ENCODE results near the gene CD84.
"Not testable (repeated sequence)": the region's sequence is repeated elsewhere in the genome, so short reads cannot be mapped to it uniquely, and the experiment has no call there.

The CD84 gene

DNA sequence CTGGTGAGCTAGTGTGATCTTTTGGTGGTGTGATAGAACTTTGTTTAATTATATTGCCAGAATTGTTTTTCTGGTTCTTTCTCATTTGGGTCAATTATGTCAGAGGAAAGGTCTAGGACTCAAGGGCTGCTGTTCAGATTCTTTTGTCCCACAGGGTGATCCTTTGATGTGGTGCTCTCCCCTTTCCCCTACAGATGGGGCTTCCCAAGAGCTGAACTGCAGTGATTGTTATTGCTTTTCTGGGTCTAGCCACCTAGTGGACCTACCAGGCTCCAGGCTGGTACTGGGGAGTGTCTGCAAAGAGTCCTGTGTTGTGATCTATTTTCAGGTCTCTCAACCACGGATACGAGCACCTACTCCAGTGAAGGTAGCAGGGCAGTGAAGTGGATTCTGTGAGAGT, 25.9 kb upstream of the CD84 start:
- H3K36me3 Mint-ChIP-seq (ENCODE audit: low read depth): peaks cover 63% of the 10 kb centered on the region
- H3K9me3 Mint-ChIP-seq: peaks cover 48% of the 10 kb centered on the region
- no peak overlapping the region for H3K4me3 Mint-ChIP-seq
- H3K4me1 Mint-ChIP-seq (ENCODE audit: low read depth): peaks cover 39% of the 10 kb centered on the region
- H3K27me3 Mint-ChIP-seq (ENCODE audit: low read depth): no peaks in the 10 kb centered on the region
- no peak overlapping the region for H3K27ac Mint-ChIP-seq

GRCh38 chr1:160597705-160598104, 18.4 kb upstream of the CD84 start:
- H3K27ac Mint-ChIP-seq: no peak overlapping the region
- H3K36me3 Mint-ChIP-seq (ENCODE audit: low read depth): peaks cover 20% of the 10 kb centered on the region
- H3K4me1 Mint-ChIP-seq (ENCODE audit: low read depth): no peaks in the 10 kb centered on the region
- H3K9me3 Mint-ChIP-seq: peaks cover 55% of the 10 kb centered on the region
- H3K4me3 Mint-ChIP-seq: no peak overlapping the region
- no peaks in the 10 kb centered on the region for H3K27me3 Mint-ChIP-seq (ENCODE audit: low read depth)

DNA sequence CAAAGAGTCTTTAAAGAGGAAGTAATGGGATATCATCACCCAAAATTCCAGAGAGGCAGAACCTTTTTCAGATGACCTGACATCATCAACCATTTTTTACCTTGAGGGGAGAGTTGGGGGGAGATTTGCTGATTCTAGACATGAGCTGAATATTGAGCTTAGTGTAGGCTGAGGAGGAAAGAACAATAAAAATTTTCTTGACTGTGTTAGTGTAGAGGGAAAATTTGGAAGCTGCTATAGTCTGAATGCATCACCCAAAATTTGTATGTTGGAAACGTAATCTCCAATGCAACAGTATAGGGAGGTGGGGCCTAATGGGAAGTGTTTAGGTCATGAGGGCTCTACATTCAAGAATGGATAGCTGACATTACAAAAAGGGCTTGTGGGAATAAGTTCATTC, 17.8 kb upstream of the CD84 start:
- H3K4me1 Mint-ChIP-seq (ENCODE audit: low read depth): no peaks in the 10 kb centered on the region
- H3K9me3 Mint-ChIP-seq: peaks cover 56% of the 10 kb centered on the region
- peaks cover 23% of the 10 kb centered on the region for H3K36me3 Mint-ChIP-seq (ENCODE audit: low read depth)
- H3K27me3 Mint-ChIP-seq (ENCODE audit: low read depth): no peaks in the 10 kb centered on the region
- no peak overlapping the region for H3K4me3 Mint-ChIP-seq
- no peak overlapping the region for H3K27ac Mint-ChIP-seq

DNA sequence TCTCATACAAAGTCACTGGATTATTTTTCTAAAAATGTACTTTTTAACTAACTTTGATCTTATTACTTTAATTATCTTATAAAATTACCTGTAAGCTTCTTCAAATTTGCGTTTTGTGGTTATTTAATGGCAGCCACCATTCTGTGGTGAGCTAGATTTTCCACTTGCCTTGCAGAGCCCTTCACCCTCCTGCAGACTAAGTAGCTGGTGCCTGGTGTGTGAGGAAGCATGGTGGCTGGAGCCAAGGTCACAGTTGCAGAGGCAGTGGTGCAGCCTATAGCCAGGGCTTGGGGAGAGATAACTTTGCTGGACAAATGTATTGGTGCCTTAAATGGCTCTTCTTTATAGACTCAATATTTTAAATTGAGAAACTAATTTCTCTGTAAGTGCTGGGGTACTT, 11.2 kb upstream of the CD84 start:
- Mint-ChIP-seq H3K4me1 (ENCODE audit: low read depth) (peaks cover 3% of the 10 kb centered on the region), H3K4me3 (no peak overlapping the region), H3K9me3 (peaks cover 35% of the 10 kb centered on the region), H3K27me3 (ENCODE audit: low read depth) (no peaks in the 10 kb centered on the region), H3K36me3 (ENCODE audit: low read depth) (peaks cover 11% of the 10 kb centered on the region), H3K27ac (no peak overlapping the region)

- H3K4me3 Mint-ChIP-seq: no peak overlapping the region
- peaks cover 3% of the 10 kb centered on the region for H3K36me3 Mint-ChIP-seq (ENCODE audit: low read depth)
- peaks cover 7% of the 10 kb centered on the region for H3K4me1 Mint-ChIP-seq (ENCODE audit: low read depth)
- no peaks in the 10 kb centered on the region for H3K27me3 Mint-ChIP-seq (ENCODE audit: low read depth)
- peaks cover 24% of the 10 kb centered on the region for H3K9me3 Mint-ChIP-seq
- no peak overlapping the region for H3K27ac Mint-ChIP-seq
Measured at GRCh38 chr1:160588468-160588867, 9.2 kb upstream of the CD84 start.

DNA sequence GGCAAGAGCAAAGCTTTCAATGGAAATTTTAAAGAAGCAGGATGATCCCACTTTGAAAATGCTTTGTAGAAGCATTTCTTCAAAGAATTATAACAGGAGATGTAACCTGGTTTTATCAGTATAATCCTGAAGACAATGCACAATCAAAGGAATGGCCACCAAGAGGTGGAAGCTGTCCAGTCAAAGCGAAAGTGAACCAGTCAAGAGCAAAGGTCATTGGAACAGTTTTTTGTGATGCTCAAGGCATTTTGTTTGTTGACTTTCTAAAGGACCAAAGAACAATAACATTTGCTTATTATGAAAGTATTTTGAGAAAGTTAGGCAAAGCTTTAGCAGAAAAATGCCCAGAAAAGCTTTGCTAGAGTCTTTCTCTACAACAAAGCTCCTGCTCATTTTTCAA, 5.5 kb upstream of the CD84 start:
- Mint-ChIP-seq H3K27me3 (ENCODE audit: low read depth) (no peaks in the 10 kb centered on the region), H3K36me3 (ENCODE audit: low read depth) (peaks cover 5% of the 10 kb centered on the region), H3K27ac (no peak overlapping the region), H3K9me3 (peaks cover 14% of the 10 kb centered on the region), H3K4me1 (ENCODE audit: low read depth) (peaks cover 23% of the 10 kb centered on the region), H3K4me3 (no peak overlapping the region)

- H3K36me3 Mint-ChIP-seq (ENCODE audit: low read depth); H3K27me3 Mint-ChIP-seq (ENCODE audit: low read depth); H3K27ac Mint-ChIP-seq; H3K4me3 Mint-ChIP-seq: not testable (repeated sequence)
- peaks cover 38% of the 10 kb centered on the region for H3K4me1 Mint-ChIP-seq (ENCODE audit: low read depth)
- peaks cover 14% of the 10 kb centered on the region for H3K9me3 Mint-ChIP-seq
Measured at GRCh38 chr1:160582976-160583375, 3.7 kb upstream of the CD84 start.

DNA sequence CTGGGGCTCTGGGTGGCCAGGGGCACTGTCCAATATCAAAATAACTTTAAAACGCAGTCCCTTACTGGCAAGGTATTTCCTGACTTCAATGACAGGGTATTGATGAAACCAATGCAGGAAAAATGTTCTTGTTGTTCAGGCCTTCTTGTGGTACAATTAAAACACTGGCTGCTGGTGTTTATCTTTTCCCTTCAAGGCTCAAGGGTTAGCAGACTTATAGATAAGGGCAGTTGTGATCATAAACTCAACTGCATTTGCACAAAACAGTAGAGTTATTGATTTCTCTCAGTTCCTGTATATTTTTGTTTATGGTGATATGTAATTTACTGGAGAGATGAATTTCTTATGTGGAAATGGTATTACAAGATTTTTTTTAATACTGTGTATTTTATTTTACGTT, 2.7 kb upstream of the CD84 start:
- Mint-ChIP-seq H3K4me1 (ENCODE audit: low read depth) (peaks cover 45% of the 10 kb centered on the region), H3K36me3 (ENCODE audit: low read depth) (peaks cover 7% of the 10 kb centered on the region), H3K27ac (no peak overlapping the region), H3K9me3 (peaks cover 14% of the 10 kb centered on the region), H3K4me3 (no peak overlapping the region), H3K27me3 (ENCODE audit: low read depth) (no peaks in the 10 kb centered on the region)

- H3K27ac Mint-ChIP-seq: no peak overlapping the region
- H3K4me1 Mint-ChIP-seq (ENCODE audit: low read depth): peaks cover 56% of the 10 kb centered on the region
Measured at GRCh38 chr1:160580221-160580812, 1.0 kb upstream of the CD84 start.

GRCh38 chr1:160578525-160579191, 638 bp downstream of the CD84 start:
- Mint-ChIP-seq H3K27me3 (ENCODE audit: low read depth) (no peaks in the 10 kb centered on the region), H3K4me1 (ENCODE audit: low read depth) (peaks cover 66% of the 10 kb centered on the region), H3K4me3 (peak overlapping the region; percentile 89), H3K36me3 (ENCODE audit: low read depth) (peaks cover 17% of the 10 kb centered on the region), H3K9me3 (peaks cover 9% of the 10 kb centered on the region), H3K27ac (peak overlapping the region; percentile 93)

More at GRCh38 chr1:160580221-160580812, 1.0 kb upstream of the CD84 start:
- Mint-ChIP-seq H3K36me3 (ENCODE audit: low read depth) (peaks cover 10% of the 10 kb centered on the region), H3K27me3 (ENCODE audit: low read depth) (no peaks in the 10 kb centered on the region), H3K4me3 (no peak overlapping the region), H3K9me3 (peaks cover 14% of the 10 kb centered on the region)

DNA sequence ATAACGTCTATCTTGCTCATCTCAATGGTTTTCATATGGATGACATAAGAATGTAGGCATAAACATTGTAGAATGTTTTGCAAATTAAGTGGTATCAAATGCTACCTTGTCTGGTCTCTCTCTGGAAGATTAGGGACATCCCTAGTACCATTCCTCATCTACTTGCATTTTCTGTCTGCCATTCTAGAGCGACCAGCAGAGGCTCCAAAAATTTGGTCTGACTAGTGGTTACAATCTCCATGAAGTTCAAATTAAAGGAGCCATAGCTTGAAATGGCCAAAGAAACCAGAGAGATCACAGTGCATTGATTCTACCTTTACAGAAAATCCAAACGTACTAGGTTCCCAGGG, 1.1 kb downstream of the CD84 start:
- Mint-ChIP-seq H3K9me3 (peaks cover 4% of the 10 kb centered on the region), H3K27ac (peak overlapping the region; percentile 93), H3K4me1 (ENCODE audit: low read depth) (peaks cover 71% of the 10 kb centered on the region), H3K36me3 (ENCODE audit: low read depth) (peaks cover 19% of the 10 kb centered on the region), H3K4me3 (peak overlapping the region; percentile 89), H3K27me3 (ENCODE audit: low read depth) (no peaks in the 10 kb centered on the region)

GRCh38 chr1:160577671-160578070, 1.6 kb downstream of the CD84 start:
- Mint-ChIP-seq H3K4me1 (ENCODE audit: low read depth) (peaks cover 73% of the 10 kb centered on the region), H3K9me3 (no peaks in the 10 kb centered on the region), H3K4me3 (peak overlapping the region; percentile 87)

GRCh38 chr1:160576884-160577283, 2.4 kb downstream of the CD84 start:
- Mint-ChIP-seq H3K4me3 (peak overlapping the region; percentile 87), H3K27ac (peak overlapping the region; percentile 90), H3K27me3 (ENCODE audit: low read depth) (no peaks in the 10 kb centered on the region), H3K4me1 (ENCODE audit: low read depth) (peaks cover 77% of the 10 kb centered on the region), H3K9me3 (peaks cover 4% of the 10 kb centered on the region), H3K36me3 (ENCODE audit: low read depth) (peaks cover 22% of the 10 kb centered on the region)

More at GRCh38 chr1:160577671-160578070, 1.6 kb downstream of the CD84 start:
- Mint-ChIP-seq H3K27me3 (ENCODE audit: low read depth) (no peaks in the 10 kb centered on the region), H3K27ac (peak overlapping the region; percentile 90), H3K36me3 (ENCODE audit: low read depth) (peaks cover 16% of the 10 kb centered on the region)

- peak overlapping the region; percentile 84 for H3K4me3 Mint-ChIP-seq
- H3K27ac Mint-ChIP-seq: peak overlapping the region; percentile 90
- peaks cover 5% of the 10 kb centered on the region for H3K9me3 Mint-ChIP-seq
- peaks cover 25% of the 10 kb centered on the region for H3K36me3 Mint-ChIP-seq (ENCODE audit: low read depth)
- H3K27me3 Mint-ChIP-seq (ENCODE audit: low read depth): no peaks in the 10 kb centered on the region
- H3K4me1 Mint-ChIP-seq (ENCODE audit: low read depth): peaks cover 75% of the 10 kb centered on the region
Measured at GRCh38 chr1:160576390-160576789, 2.9 kb downstream of the CD84 start.

DNA sequence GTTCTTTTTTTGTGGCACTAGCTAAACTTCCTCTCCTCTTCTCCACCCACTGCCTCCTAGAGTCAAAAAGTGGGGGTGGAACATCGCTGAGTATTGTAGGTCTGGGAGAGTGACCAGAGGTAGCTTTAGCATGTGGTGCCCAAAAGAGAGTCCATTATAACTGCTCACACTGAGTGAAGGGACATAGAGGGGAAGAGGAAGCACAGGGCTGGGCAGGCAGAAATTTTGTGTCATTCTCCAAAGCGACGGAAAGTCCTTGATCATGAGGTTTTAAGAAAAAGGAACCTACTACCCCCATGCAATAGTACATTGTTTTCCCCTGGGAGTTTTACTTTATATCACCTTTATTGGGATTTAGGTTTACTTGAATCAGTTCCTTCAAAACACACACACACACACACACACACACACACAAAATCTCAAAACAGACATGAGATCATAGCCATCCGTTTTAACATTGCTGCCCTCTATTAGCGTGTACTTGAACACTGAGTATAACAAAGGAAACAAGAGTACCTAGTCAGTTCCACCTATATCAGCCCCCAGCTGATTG, 4.1 kb downstream of the CD84 start:
- peaks cover 31% of the 10 kb centered on the region for H3K36me3 Mint-ChIP-seq (ENCODE audit: low read depth)
- H3K27ac Mint-ChIP-seq: peak overlapping the region; percentile 92
- H3K27me3 Mint-ChIP-seq (ENCODE audit: low read depth): no peaks in the 10 kb centered on the region
- peaks cover 9% of the 10 kb centered on the region for H3K9me3 Mint-ChIP-seq
- peak overlapping the region; percentile 74 for H3K4me3 Mint-ChIP-seq
- H3K4me1 Mint-ChIP-seq (ENCODE audit: low read depth): peaks cover 74% of the 10 kb centered on the region
